PC-3 (cell line): ENCODE data around the gene SPIRE1.

ENCODE experiments used
- CTCF ChIP-seq: fragments of 300-600 bp; sonication (generic); conservative IDR thresholded peaks from 2 replicates; pipeline ENCODE4 v1.5.1; 2017; ENCODE audit warnings: antibody characterized with exemption, low read depth, mild to moderate bottlenecking, low read length
- EZH2 ChIP-seq: fragments of 300-600 bp; sonication (generic); IDR thresholded peaks from one replicate; pipeline ENCODE4 v1.6.1; 2017; ENCODE audit warnings: antibody characterized with exemption, mild to moderate bottlenecking, low read length; ENCODE audit not compliant: unreplicated experiment
- EZH2phosphoT487 ChIP-seq: fragments of 300-600 bp; sonication (generic); IDR thresholded peaks from 2 replicates; pipeline ENCODE4 v1.6.1; 2018; ENCODE audit warnings: mild to moderate bottlenecking, antibody characterized with exemption, low read length, borderline replicate concordance

GRCh38 chr18:12625241-12625640 lies 32.7 kb downstream of the SPIRE1 start:
- TF ChIP-seq CTCF (no peak), EZH2 (no peak), EZH2phosphoT487 (no peak)
